Measurements from ENCODE around the gene CDK19.

DNA sequence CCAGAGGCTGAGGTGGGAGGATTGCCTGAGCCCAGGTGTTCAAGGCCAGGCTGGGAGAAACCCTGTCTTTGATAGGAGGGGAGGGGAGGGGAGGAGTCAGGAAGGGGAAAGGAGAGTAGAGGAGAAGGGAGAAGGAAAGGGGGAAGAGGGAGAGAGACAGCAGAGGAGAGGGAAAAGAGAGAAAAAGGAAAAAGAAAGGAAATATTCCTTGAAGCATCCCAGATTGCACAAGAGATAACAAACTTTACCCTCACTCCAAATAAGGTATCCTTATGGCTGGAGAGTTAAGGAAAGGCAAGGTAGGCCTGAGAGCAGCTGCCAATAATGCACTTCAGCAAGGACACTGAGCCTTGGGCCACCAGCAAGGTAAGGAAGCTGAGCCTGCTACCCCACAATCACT lies 172.6 kb downstream of the CDK19 start:
- TF ChIP-seq MTA3 (CRISPR knock-in tag; IDR thresholded peaks at IDR 0.05) (no peak), CHD2 (IDR thresholded peaks at IDR 0.05; ENCODE audit: low read depth, low read length) (no peak), NFE2L2 (IDR thresholded peaks at IDR 0.05; ENCODE audit: low read length) (no peak), PATZ1 (CRISPR knock-in tag; IDR thresholded peaks at IDR 0.05) (no peak), HOXA7 (CRISPR knock-in tag; IDR thresholded peaks at IDR 0.05) (no peak), MIER3 (CRISPR knock-in tag; IDR thresholded peaks at IDR 0.05; ENCODE audit: borderline replicate concordance) (no peak), ZFP41 (CRISPR knock-in tag; IDR thresholded peaks at IDR 0.05; ENCODE audit: borderline replicate concordance) (no peak)
- TF ChIP-seq, protein P1, sequence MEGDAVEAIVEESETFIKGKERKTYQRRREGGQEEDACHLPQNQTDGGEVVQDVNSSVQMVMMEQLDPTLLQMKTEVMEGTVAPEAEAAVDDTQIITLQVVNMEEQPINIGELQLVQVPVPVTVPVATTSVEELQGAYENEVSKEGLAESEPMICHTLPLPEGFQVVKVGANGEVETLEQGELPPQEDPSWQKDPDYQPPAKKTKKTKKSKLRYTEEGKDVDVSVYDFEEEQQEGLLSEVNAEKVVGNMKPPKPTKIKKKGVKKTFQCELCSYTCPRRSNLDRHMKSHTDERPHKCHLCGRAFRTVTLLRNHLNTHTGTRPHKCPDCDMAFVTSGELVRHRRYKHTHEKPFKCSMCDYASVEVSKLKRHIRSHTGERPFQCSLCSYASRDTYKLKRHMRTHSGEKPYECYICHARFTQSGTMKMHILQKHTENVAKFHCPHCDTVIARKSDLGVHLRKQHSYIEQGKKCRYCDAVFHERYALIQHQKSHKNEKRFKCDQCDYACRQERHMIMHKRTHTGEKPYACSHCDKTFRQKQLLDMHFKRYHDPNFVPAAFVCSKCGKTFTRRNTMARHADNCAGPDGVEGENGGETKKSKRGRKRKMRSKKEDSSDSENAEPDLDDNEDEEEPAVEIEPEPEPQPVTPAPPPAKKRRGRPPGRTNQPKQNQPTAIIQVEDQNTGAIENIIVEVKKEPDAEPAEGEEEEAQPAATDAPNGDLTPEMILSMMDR (CRISPR knock-in tag; IDR thresholded peaks at IDR 0.05) = no peak

All from HepG2 (cell line).